ENCODE results near the gene BCL7C.

DNA sequence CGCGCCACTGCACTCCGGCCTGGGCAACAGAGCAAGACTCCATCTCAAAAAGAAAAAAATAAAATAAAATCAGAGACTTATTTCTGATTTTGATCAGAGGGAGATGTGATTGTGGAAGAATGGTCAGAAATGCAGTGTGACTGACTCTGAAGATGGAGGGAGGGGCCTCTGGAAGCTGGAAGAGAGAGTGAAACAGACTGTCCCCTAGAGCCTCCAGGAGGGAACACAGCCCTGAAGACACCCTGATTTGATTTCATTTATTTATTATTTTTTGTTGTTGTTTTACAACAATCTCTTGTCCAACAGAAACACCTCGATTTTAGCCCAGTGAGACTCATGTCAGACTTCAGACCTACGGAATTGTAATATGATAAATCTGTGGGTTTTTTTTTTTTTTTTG lies 26.1 kb downstream of the BCL7C start:
- TF ChIP-seq, protein P1, sequence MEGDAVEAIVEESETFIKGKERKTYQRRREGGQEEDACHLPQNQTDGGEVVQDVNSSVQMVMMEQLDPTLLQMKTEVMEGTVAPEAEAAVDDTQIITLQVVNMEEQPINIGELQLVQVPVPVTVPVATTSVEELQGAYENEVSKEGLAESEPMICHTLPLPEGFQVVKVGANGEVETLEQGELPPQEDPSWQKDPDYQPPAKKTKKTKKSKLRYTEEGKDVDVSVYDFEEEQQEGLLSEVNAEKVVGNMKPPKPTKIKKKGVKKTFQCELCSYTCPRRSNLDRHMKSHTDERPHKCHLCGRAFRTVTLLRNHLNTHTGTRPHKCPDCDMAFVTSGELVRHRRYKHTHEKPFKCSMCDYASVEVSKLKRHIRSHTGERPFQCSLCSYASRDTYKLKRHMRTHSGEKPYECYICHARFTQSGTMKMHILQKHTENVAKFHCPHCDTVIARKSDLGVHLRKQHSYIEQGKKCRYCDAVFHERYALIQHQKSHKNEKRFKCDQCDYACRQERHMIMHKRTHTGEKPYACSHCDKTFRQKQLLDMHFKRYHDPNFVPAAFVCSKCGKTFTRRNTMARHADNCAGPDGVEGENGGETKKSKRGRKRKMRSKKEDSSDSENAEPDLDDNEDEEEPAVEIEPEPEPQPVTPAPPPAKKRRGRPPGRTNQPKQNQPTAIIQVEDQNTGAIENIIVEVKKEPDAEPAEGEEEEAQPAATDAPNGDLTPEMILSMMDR (IDR thresholded peaks at IDR 0.05): no peak
- TF ChIP-seq EP300 (IDR thresholded peaks at IDR 0.05): no peak
- TF ChIP-seq POLR2AphosphoS5 (IDR thresholded peaks at IDR 0.05): no peak
